ENCODE measurements around the gene RARA.

GRCh38 chr17:40382251-40382650 is 73.3 kb downstream of the RARA start:
- TF ChIP-seq POLR2A (IDR thresholded peaks at IDR 0.05) (no peak), EP300 (IDR thresholded peaks at IDR 0.05) (no peak), POLR2AphosphoS5 (IDR thresholded peaks at IDR 0.05) (no peak)
- TF ChIP-seq, protein P1, sequence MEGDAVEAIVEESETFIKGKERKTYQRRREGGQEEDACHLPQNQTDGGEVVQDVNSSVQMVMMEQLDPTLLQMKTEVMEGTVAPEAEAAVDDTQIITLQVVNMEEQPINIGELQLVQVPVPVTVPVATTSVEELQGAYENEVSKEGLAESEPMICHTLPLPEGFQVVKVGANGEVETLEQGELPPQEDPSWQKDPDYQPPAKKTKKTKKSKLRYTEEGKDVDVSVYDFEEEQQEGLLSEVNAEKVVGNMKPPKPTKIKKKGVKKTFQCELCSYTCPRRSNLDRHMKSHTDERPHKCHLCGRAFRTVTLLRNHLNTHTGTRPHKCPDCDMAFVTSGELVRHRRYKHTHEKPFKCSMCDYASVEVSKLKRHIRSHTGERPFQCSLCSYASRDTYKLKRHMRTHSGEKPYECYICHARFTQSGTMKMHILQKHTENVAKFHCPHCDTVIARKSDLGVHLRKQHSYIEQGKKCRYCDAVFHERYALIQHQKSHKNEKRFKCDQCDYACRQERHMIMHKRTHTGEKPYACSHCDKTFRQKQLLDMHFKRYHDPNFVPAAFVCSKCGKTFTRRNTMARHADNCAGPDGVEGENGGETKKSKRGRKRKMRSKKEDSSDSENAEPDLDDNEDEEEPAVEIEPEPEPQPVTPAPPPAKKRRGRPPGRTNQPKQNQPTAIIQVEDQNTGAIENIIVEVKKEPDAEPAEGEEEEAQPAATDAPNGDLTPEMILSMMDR (IDR thresholded peaks at IDR 0.05): no peak

Measured in upper lobe of left lung (tissue), 4 donors.